ENCODE results near the gene FUCA1.
"Not testable (repeated sequence)": the region's sequence is repeated elsewhere in the genome, so short reads cannot be mapped to it uniquely, and the experiment has no call there.

Gene FUCA1

GRCh38 chr1:23836037-23836436 is 32.1 kb downstream of the FUCA1 start:
- DNase-seq, result no peak

GRCh38 chr1:23834156-23834555 is 33.9 kb downstream of the FUCA1 start:
- DNase-seq, result not testable (repeated sequence)

- no peak for DNase-seq
These were observed 40.4 kb downstream of the FUCA1 start for GRCh38 chr1:23827717-23828116.

GRCh38 chr1:23826590-23826989 is 41.5 kb downstream of the FUCA1 start:
- DNase-seq, result not testable (repeated sequence)

GRCh38 chr1:23825762-23826522 is 42.1 kb downstream of the FUCA1 start:
- DNase-seq, result no peak

GRCh38 chr1:23825076-23825761 is 42.9 kb downstream of the FUCA1 start, which contains the start of gene HMGCL:
TSS of gene HMGCL (minus strand) at chr1:23825429. CDS start at chr1:23825415, 14 bp downstream.
- DNase-seq, result peak; percentile 80

GRCh38 chr1:23824711-23825075 is 43.4 kb downstream of the FUCA1 start:
- DNase-seq, result no peak

GRCh38 chr1:23823767-23824166 is 44.3 kb downstream of the FUCA1 start:
- no peak for DNase-seq

GRCh38 chr1:23817633-23818032 is 50.5 kb downstream of the FUCA1 start:
- DNase-seq, result no peak

- no peak for DNase-seq
These were observed 51.2 kb downstream of the FUCA1 start for GRCh38 chr1:23816906-23817305.

- no peak for DNase-seq
These were observed 51.7 kb downstream of the FUCA1 start for GRCh38 chr1:23816361-23816760.

- DNase-seq, result no peak
These were observed 54.1 kb downstream of the FUCA1 start for GRCh38 chr1:23814016-23814415.

- DNase-seq, result no peak
These were observed 57.1 kb downstream of the FUCA1 start for GRCh38 chr1:23810818-23811540.

- DNase-seq, result peak; percentile 61
These were observed 58.3 kb downstream of the FUCA1 start for GRCh38 chr1:23809751-23810171.

- DNase-seq, result no peak
These were observed 60.6 kb downstream of the FUCA1 start for GRCh38 chr1:23807453-23807852.

GRCh38 chr1:23806280-23806679 is 61.8 kb downstream of the FUCA1 start:
- no peak for DNase-seq

- DNase-seq, result no peak
These were observed 63.1 kb downstream of the FUCA1 start for GRCh38 chr1:23805025-23805424.

- no peak for DNase-seq
These were observed 63.8 kb downstream of the FUCA1 start for GRCh38 chr1:23804183-23804835.

- DNase-seq, result no peak
These were observed 64.4 kb downstream of the FUCA1 start for GRCh38 chr1:23803674-23804073.

GRCh38 chr1:23802809-23803342 is 65.2 kb downstream of the FUCA1 start:
- not testable (repeated sequence) for DNase-seq

- DNase-seq, result no peak
These were observed 66.2 kb downstream of the FUCA1 start for GRCh38 chr1:23801876-23802275.

GRCh38 chr1:23801338-23801748 is 66.7 kb downstream of the FUCA1 start:
- no peak for DNase-seq
